ENCODE measurements around the gene PLVAP. TPM values are rescaled to one million over a fixed set of nuclear protein-coding genes. Genes with fewer than 3 reads are reported as not detected.

Gene PLVAP
- polyA plus RNA-seq, 2 of the 4 experiments (the other 2 are of a cell fraction), result not detected

- TF ChIP-seq BHLHE40 (IDR thresholded peaks at IDR 0.05; ENCODE audit: low read depth, low read length), result no peak
- no peak for TF ChIP-seq PHF8 (IDR thresholded peaks at IDR 0.05; ENCODE audit: borderline replicate concordance, low read depth)
- TF ChIP-seq CTCF (IDR thresholded peaks at IDR 0.05), result no peak
- no peak for TF ChIP-seq KDM5A (IDR thresholded peaks at IDR 0.05)
- no peak for TF ChIP-seq RNF2 (IDR thresholded peaks at IDR 0.05; ENCODE audit: borderline replicate concordance, low read depth)
- TF ChIP-seq MAFK (IDR thresholded peaks at IDR 0.05; ENCODE audit: partially characterized antibody), result no peak
- TF ChIP-seq POLR2A (IDR thresholded peaks at IDR 0.05; ENCODE audit: low read length), result no peak
Measured at GRCh38 chr19:17411801-17412200, 34.7 kb upstream of the PLVAP start (continued).

- no peaks in the 10 kb centered on the region for H3K4me1 ChIP-seq
- H3K4me2 ChIP-seq, result no peak overlapping the region
- POLR2A ChIA-PET, result interaction anchor here (1.3 kb wide), 1 partner anchor 10 kb away, joined by 5 read pairs; the partner anchor contains the start of gene MVB12A
- ATAC-seq (no peak), FAIRE-seq (no peak), DNase-seq (ENCODE audit: low read depth in 1 of 2, low spot score in 1 of 2) (no peak)
- TF ChIP-seq HDAC2 (IDR thresholded peaks at IDR 0.05), result no peak
- no peak for TF ChIP-seq GATA3 (IDR thresholded peaks at IDR 0.05; ENCODE audit: borderline replicate concordance)
- no peak for TF ChIP-seq FOSL2 (IDR thresholded peaks at IDR 0.05)
- no peak for TF ChIP-seq FOSL2 (CRISPR knock-in tag; IDR thresholded peaks at IDR 0.05)
- no peak for TF ChIP-seq HMGXB4 (CRISPR knock-in tag; IDR thresholded peaks at IDR 0.05; ENCODE audit: borderline replicate concordance)
- no peak for TF ChIP-seq EHF (CRISPR knock-in tag; IDR thresholded peaks at IDR 0.05)
- no peak for TF ChIP-seq FOXS1 (CRISPR knock-in tag; IDR thresholded peaks at IDR 0.05)
- no peak for TF ChIP-seq PBX3 (IDR thresholded peaks at IDR 0.05)
- no peak for TF ChIP-seq PHF8 (IDR thresholded peaks at IDR 0.05; ENCODE audit: borderline replicate concordance, low read depth)
- TF ChIP-seq JUN (IDR thresholded peaks at IDR 0.05), result no peak
- TF ChIP-seq NPAS2 (CRISPR knock-in tag; IDR thresholded peaks at IDR 0.05; ENCODE audit: borderline replicate concordance), result no peak
- no peak for TF ChIP-seq MAFK (IDR thresholded peaks at IDR 0.05; ENCODE audit: partially characterized antibody)
- no peak for TF ChIP-seq RAD21 (conservative IDR thresholded peaks at IDR 0.05 in 1 of 2, IDR thresholded peaks at IDR 0.05 in 1 of 2)
- TF ChIP-seq CHD2 (IDR thresholded peaks at IDR 0.05; ENCODE audit: low read length, partially characterized antibody), result no peak
- no peak for TF ChIP-seq ESRRA (IDR thresholded peaks at IDR 0.05; ENCODE audit: borderline replicate concordance, low read length)
- TF ChIP-seq ZFP36 (IDR thresholded peaks at IDR 0.05; ENCODE audit: borderline replicate concordance, partially characterized antibody), result no peak
- CTCF ChIA-PET, result no interaction called here
- 85% methylated on average over 9 of the region's 9 CpGs for WGBS (ENCODE audit: missing lambda C conversion rate)
- H3K9me3 ChIP-seq, result no peaks in the 10 kb centered on the region
- no peak overlapping the region for H3K4me3 ChIP-seq
- H3K27ac ChIP-seq, result no peak overlapping the region
Measured at GRCh38 chr19:17409990-17410389, 32.8 kb upstream of the PLVAP start.

- ATAC-seq, result no peak
Measured at GRCh38 chr19:17406887-17407196, 29.7 kb upstream of the PLVAP start.

More at GRCh38 chr19:17406887-17407196, 29.7 kb upstream of the PLVAP start:
- Histone ChIP-seq H3K9me3 (no peaks in the 10 kb centered on the region), H3K27ac (no peak overlapping the region), H3K4me3 (no peak overlapping the region), H3K4me1 (no peaks in the 10 kb centered on the region), H3K4me2 (no peak overlapping the region)
- WGBS (ENCODE audit: missing lambda C conversion rate), result 70% methylated on average over 2 of the region's 2 CpGs
- ChIA-PET CTCF (interaction anchor here (1.0 to 1.2 kb wide), 2 partner anchors 15 to 21 kb away, joined by 3 to 5 read pairs; no protein-coding TSS in a partner anchor), POLR2A (no interaction called here)
- DNase-seq (ENCODE audit: low read depth in 1 of 2, low spot score in 1 of 2), result no peak
- FAIRE-seq, result no peak
- TF ChIP-seq MAFK (IDR thresholded peaks at IDR 0.05; ENCODE audit: partially characterized antibody) (no peak), HOXA7 (CRISPR knock-in tag; IDR thresholded peaks at IDR 0.05) (no peak), HOXB13 (CRISPR knock-in tag; IDR thresholded peaks at IDR 0.05; ENCODE audit: low read depth) (no peak)
